PC-9 (cell line): ENCODE data around the gene EXOC4. TPM values are rescaled to one million over a fixed set of nuclear protein-coding genes. Genes with fewer than 3 reads are reported as not detected.

Source experiments
- BruUV-seq: library from RNA; stranded (reverse); fragments of 400-500 nt; replicated peaks from 2 replicates; lab custom pipeline; 2021; lab: Mats Ljungman, UMichigan
- CTCF ChIA-PET: fragments of 300-600 bp; sonication (Branson Sonifier 250); formaldehyde crosslinking; loops from one replicate; lab custom pipeline; 2022; ENCODE audit warnings: antibody characterized with exemption; lab: Charles Lee
- POLR2A ChIA-PET: fragments of 300-600 bp; sonication (Branson Sonifier 250); formaldehyde crosslinking; loops from one replicate; lab custom pipeline; 2022; ENCODE audit warnings: antibody characterized with exemption; ENCODE audit not compliant: unreplicated experiment; lab: Charles Lee
- DNase-seq, 2 experiments: peaks; one replicate each; pipeline versions ENCODE4 v3.0.0 to v3.0.0-alpha.2; 2015 to 2022; ENCODE audit warnings: mixed read lengths in 1 of 2
- H2AFZ ChIP-seq: fragments of 200-600 bp; sonication (generic); 2 replicates; pipeline ENCODE4 v1.8.1; 2017; ENCODE audit warnings: antibody characterized with exemption
- H3F3A ChIP-seq: fragments of 200-600 bp; sonication (generic); 2 replicates; pipeline ENCODE4 v1.8.1; 2017; ENCODE audit warnings: antibody characterized with exemption, mild to moderate bottlenecking, low read depth; ENCODE audit not compliant: insufficient read depth
- H3K27ac ChIP-seq: fragments of 200-600 bp; sonication (generic); 2 replicates; pipeline ENCODE4 v1.6.1; 2016; ENCODE audit warnings: mixed run types
- H3K27me3 ChIP-seq: fragments of 200-600 bp; sonication (generic); 2 replicates; pipeline ENCODE4 v1.6.1; 2016; ENCODE audit warnings: low read depth, mixed run types; ENCODE audit not compliant: insufficient read depth
- H3K36me3 ChIP-seq: fragments of 200-600 bp; sonication (generic); 2 replicates; pipeline ENCODE4 v1.6.1; 2016; ENCODE audit warnings: low read depth, mixed run types
- H3K4me1 ChIP-seq: fragments of 200-600 bp; sonication (generic); replicated peaks from 2 replicates; pipeline ENCODE4 v1.6.1; 2016; ENCODE audit warnings: mixed run types; ENCODE audit not compliant: insufficient read depth
- H3K4me2 ChIP-seq: fragments of 200-600 bp; sonication (generic); 2 replicates; pipeline ENCODE4 v1.6.1; 2017; ENCODE audit warnings: mixed run types
- H3K4me3 ChIP-seq: fragments of 200-600 bp; sonication (generic); 2 replicates; pipeline ENCODE4 v1.6.1; 2016; ENCODE audit warnings: mixed run types
- H3K79me2 ChIP-seq: fragments of 200-600 bp; sonication (generic); 2 replicates; pipeline ENCODE4 v1.6.1; 2017; ENCODE audit warnings: low read depth, mixed run types
- H3K9me2 ChIP-seq: fragments of 200-600 bp; sonication (generic); 2 replicates; pipeline ENCODE4 v1.8.1; 2017; ENCODE audit warnings: mild to moderate bottlenecking; ENCODE audit not compliant: insufficient read depth
- H3K9me3 ChIP-seq: fragments of 200-600 bp; sonication (generic); 2 replicates; pipeline ENCODE4 v1.8.1; 2016; ENCODE audit warnings: low read depth; ENCODE audit not compliant: insufficient read depth
- H4K20me1 ChIP-seq: fragments of 200-600 bp; sonication (generic); 2 replicates; pipeline ENCODE4 v1.8.1; 2017; ENCODE audit not compliant: insufficient read depth
- CTCF ChIP-seq: fragments of 200-600 bp; sonication (generic); conservative IDR thresholded peaks from 2 replicates; pipeline ENCODE4 v1.6.1; 2017; ENCODE audit warnings: mixed run types, antibody characterized with exemption, mild to moderate bottlenecking, moderate library complexity
- EZH2 ChIP-seq: fragments of 200-600 bp; sonication (generic); IDR thresholded peaks from 2 replicates; pipeline ENCODE4 v1.8.0; 2017; ENCODE audit warnings: antibody characterized with exemption, low read depth
- intact Hi-C: fragments of 100-400 bp; cut with micrococcal nuclease; formaldehyde crosslinking; loops from one replicate; pipeline ENCODE4 v1.10.0; 2022; ENCODE audit not compliant: unreplicated experiment
- total RNA-seq: library from RNA; stranded (reverse); gene quantifications from 2 replicates; pipeline ENCODE4 v1.2.3, GENCODE V29; 2021

Gene EXOC4
- total RNA-seq, 1 experiment from 2014 or later, result 101 TPM

- no peaks in the 10 kb centered on the region for H3K9me2 ChIP-seq
- no peak overlapping the region for H2AFZ ChIP-seq
- no peak for DNase-seq
- TF ChIP-seq EZH2 (no peak), CTCF (no peak)
- H3K27me3 ChIP-seq, result no peaks in the 10 kb centered on the region
- no TSS peak for BruUV-seq
- H3K9me3 ChIP-seq, result no peaks in the 10 kb centered on the region
- H3K27ac ChIP-seq, result no peak overlapping the region
- intact Hi-C loops, result no loop called here
- no peaks in the 10 kb centered on the region for H3F3A ChIP-seq
- H3K36me3 ChIP-seq, result no peaks in the 10 kb centered on the region
- H3K79me2 ChIP-seq, result no peaks in the 10 kb centered on the region
- ChIA-PET POLR2A (no interaction called here), CTCF (no interaction called here)
- H3K4me3 ChIP-seq, result no peak overlapping the region
- H3K4me2 ChIP-seq, result no peak overlapping the region
- H4K20me1 ChIP-seq, result no peaks in the 10 kb centered on the region
- no peaks in the 10 kb centered on the region for H3K4me1 ChIP-seq
Measured at GRCh38 chr7:133873187-133873586, 620.3 kb downstream of the EXOC4 start.

- no peaks in the 10 kb centered on the region for H3K9me2 ChIP-seq
- POLR2A ChIA-PET, result no interaction called here
- H2AFZ ChIP-seq, result no peak overlapping the region
- TF ChIP-seq CTCF, result no peak
- no peak for TF ChIP-seq EZH2
- no peak overlapping the region for H3K27ac ChIP-seq
- intact Hi-C loops, result no loop called here
- no TSS peak for BruUV-seq
- no peaks in the 10 kb centered on the region for H3K9me3 ChIP-seq
- H3K4me2 ChIP-seq, result no peak overlapping the region
- no peaks in the 10 kb centered on the region for H3K27me3 ChIP-seq
- DNase-seq, result no peak
- no peaks in the 10 kb centered on the region for H3K4me1 ChIP-seq
- H3F3A ChIP-seq, result no peaks in the 10 kb centered on the region
- no peaks in the 10 kb centered on the region for H3K79me2 ChIP-seq
- H3K4me3 ChIP-seq, result no peak overlapping the region
- H3K36me3 ChIP-seq, result no peaks in the 10 kb centered on the region
- CTCF ChIA-PET, result no interaction called here
- H4K20me1 ChIP-seq, result no peaks in the 10 kb centered on the region
Measured at GRCh38 chr7:133873631-133874030, 620.8 kb downstream of the EXOC4 start.

GRCh38 chr7:133883591-133883990 lies 630.7 kb downstream of the EXOC4 start:
- H3K27ac ChIP-seq, result no peak overlapping the region
- CTCF ChIA-PET, result no interaction called here
- H3K79me2 ChIP-seq, result no peaks in the 10 kb centered on the region
- no peak overlapping the region for H2AFZ ChIP-seq
- H3K9me3 ChIP-seq, result no peaks in the 10 kb centered on the region
- no peaks in the 10 kb centered on the region for H3K36me3 ChIP-seq
- no peak overlapping the region for H3K4me2 ChIP-seq
- H3K4me3 ChIP-seq, result no peak overlapping the region
- no peaks in the 10 kb centered on the region for H3K27me3 ChIP-seq
- TF ChIP-seq CTCF (no peak), EZH2 (no peak)
- intact Hi-C loops, result no loop called here
- no peaks in the 10 kb centered on the region for H3F3A ChIP-seq
- H3K9me2 ChIP-seq, result peaks cover 4% of the 10 kb centered on the region; the same call in 1 of the 2 replicates
- POLR2A ChIA-PET, result interaction anchor here (0.5 kb wide), 1 partner anchor 491 kb away, joined by 3 read pairs; no protein-coding TSS in a partner anchor
- DNase-seq, result no peak
- peaks cover 7% of the 10 kb centered on the region for H4K20me1 ChIP-seq
- BruUV-seq, result no TSS peak
- H3K4me1 ChIP-seq, result no peaks in the 10 kb centered on the region
